Kidney (tissue), 14 donors: ENCODE measurements around the gene NUBP2. TPM values are rescaled to one million over a fixed set of nuclear protein-coding genes. Genes with fewer than 3 reads are reported as not detected.

ENCODE experiments used
- DNase-seq, 5 donors: peaks; one replicate each; pipeline ENCODE4 v3.0.0-alpha.2; 2013 to 2020
- FAIRE-seq: peaks from 2 replicates; lab custom pipeline; 2012; peaks lifted over from hg19 to GRCh38; lab: Jason Lieb, UNC
- H3K27ac ChIP-seq, 2 donors: one replicate each; pipeline ENCODE4 v1.7.0; 2013; ENCODE audit warnings: low read depth in 2 of 2, low read length in 2 of 2, inconsistent platforms in 1 of 2
- H3K27me3 ChIP-seq: one replicate; pipeline ENCODE4 v1.7.1; 2013; ENCODE audit warnings: low read length, inconsistent platforms; ENCODE audit not compliant: control insufficient read depth, insufficient read depth
- H3K36me3 ChIP-seq, 3 donors: one replicate each; pipeline versions ENCODE4 v1.7.0 to v1.7.1; 2013; ENCODE audit warnings: low read length in 3 of 3, control low read depth in 1 of 3, inconsistent platforms in 1 of 3; ENCODE audit not compliant: insufficient read depth in 3 of 3, control insufficient read depth in 2 of 3
- H3K4me1 ChIP-seq, 3 donors: one replicate each; pipeline versions ENCODE4 v1.7.0 to v1.7.1; 2013; ENCODE audit warnings: low read length in 3 of 3, inconsistent platforms in 1 of 3, low read depth in 1 of 3; ENCODE audit not compliant: control insufficient read depth in 2 of 3, insufficient read depth in 2 of 3
- H3K4me3 ChIP-seq, 3 donors: one replicate each; pipeline versions ENCODE4 v1.7.0 to v1.8.1; 2013; ENCODE audit warnings: low read length in 3 of 3, control low read depth in 1 of 3, inconsistent platforms in 1 of 3
- H3K9ac ChIP-seq, 3 donors: one replicate each; pipeline versions ENCODE4 v1.7.0 to v1.7.1; 2013; ENCODE audit warnings: low read length in 3 of 3, control low read depth in 1 of 3, inconsistent platforms in 1 of 3
- H3K9me3 ChIP-seq, 3 donors: one replicate each; pipeline versions ENCODE4 v1.7.0 to v1.7.1; 2013; ENCODE audit warnings: low read length in 3 of 3, control low read depth in 1 of 3, inconsistent platforms in 1 of 3; ENCODE audit not compliant: control insufficient read depth in 2 of 3, insufficient read depth in 1 of 3
- intact Hi-C: fragments of 100-400 bp; cut with DNase I; formaldehyde crosslinking; loops from one replicate; pipeline ENCODE4 v1.11.1; 2022
- polyA plus RNA-seq: library from polyadenylated mRNA; stranded (reverse); fragments of 350-450 nt; fragmentation: Illumina TruSeq; extraction: RNeasy Lipid Tissue Mini Kit (QIAGEN cat#74804); gene quantifications from one replicate; pipeline ENCODE4 v1.2.3, GENCODE V29; 2014; ENCODE audit warnings: low read depth, low replicate concordance; ENCODE audit not compliant: insufficient read depth
- total RNA-seq: library from RNA; stranded (reverse); fragmentation: NEBNext Ultra II Directional; extraction: Animal tissue kit (Norgen Biotek cat#: 25700); gene quantifications from one replicate; pipeline ENCODE4 v1.2.1, GENCODE V29; 2021
- TF ChIP-seq, protein P1 (sequence below): IDR thresholded peaks from 3 replicates; pipeline ENCODE4 v1.5.1; 2012; ENCODE audit warnings: mild to moderate bottlenecking, moderate library complexity, borderline replicate concordance; ENCODE audit not compliant: insufficient read depth; ENCODE audit errors: extremely low read depth
- donor health status: control.
- donor health status: control.
- donor health status: control.
- donor health status: control.
- donor health status: control.
- donor health status: DM: yes; HTN: yes; CAD: no.
- donor health status: Normal renal cell carcinoma (clear cell type).

The NUBP2 gene
- total and polyA plus RNA-seq, 2 donors from 2014 or later: 42.8 to 71.1 TPM

- no peaks in the 10 kb centered on the region for H3K4me1 ChIP-seq
- no peak overlapping the region for H3K4me3 ChIP-seq
- no peaks in the 10 kb centered on the region for H3K9me3 ChIP-seq
- no peaks in the 10 kb centered on the region for H3K36me3 ChIP-seq
- DNase-seq (peak in 1 of 5 donors; percentile 68), FAIRE-seq (no peak)
- H3K27me3 ChIP-seq: no peaks in the 10 kb centered on the region
- intact Hi-C loops: no loop called here
- TF ChIP-seq, protein P1, sequence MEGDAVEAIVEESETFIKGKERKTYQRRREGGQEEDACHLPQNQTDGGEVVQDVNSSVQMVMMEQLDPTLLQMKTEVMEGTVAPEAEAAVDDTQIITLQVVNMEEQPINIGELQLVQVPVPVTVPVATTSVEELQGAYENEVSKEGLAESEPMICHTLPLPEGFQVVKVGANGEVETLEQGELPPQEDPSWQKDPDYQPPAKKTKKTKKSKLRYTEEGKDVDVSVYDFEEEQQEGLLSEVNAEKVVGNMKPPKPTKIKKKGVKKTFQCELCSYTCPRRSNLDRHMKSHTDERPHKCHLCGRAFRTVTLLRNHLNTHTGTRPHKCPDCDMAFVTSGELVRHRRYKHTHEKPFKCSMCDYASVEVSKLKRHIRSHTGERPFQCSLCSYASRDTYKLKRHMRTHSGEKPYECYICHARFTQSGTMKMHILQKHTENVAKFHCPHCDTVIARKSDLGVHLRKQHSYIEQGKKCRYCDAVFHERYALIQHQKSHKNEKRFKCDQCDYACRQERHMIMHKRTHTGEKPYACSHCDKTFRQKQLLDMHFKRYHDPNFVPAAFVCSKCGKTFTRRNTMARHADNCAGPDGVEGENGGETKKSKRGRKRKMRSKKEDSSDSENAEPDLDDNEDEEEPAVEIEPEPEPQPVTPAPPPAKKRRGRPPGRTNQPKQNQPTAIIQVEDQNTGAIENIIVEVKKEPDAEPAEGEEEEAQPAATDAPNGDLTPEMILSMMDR: no peak
- no peak overlapping the region for H3K9ac ChIP-seq
- no peak overlapping the region for H3K27ac ChIP-seq
Measured at GRCh38 chr16:1790611-1791255, 8.0 kb downstream of the NUBP2 start.

- TF ChIP-seq, protein P1: no peak
- FAIRE-seq (no peak), DNase-seq (peak in 1 of 5 donors; percentile 66)
- H3K27ac ChIP-seq: no peak overlapping the region
- H3K4me3 ChIP-seq: no peak overlapping the region
- H3K27me3 ChIP-seq: no peaks in the 10 kb centered on the region
- no peaks in the 10 kb centered on the region for H3K36me3 ChIP-seq
- H3K9ac ChIP-seq: no peak overlapping the region
- H3K9me3 ChIP-seq: no peaks in the 10 kb centered on the region
- intact Hi-C loops: no loop called here
- no peaks in the 10 kb centered on the region for H3K4me1 ChIP-seq
Measured at GRCh38 chr16:1791256-1791942, 8.6 kb downstream of the NUBP2 start.

GRCh38 chr16:1791943-1792812 lies 9.4 kb downstream of the NUBP2 start:
- Histone ChIP-seq H3K9me3 (no peaks in the 10 kb centered on the region), H3K4me3 (no peak overlapping the region), H3K27me3 (no peaks in the 10 kb centered on the region), H3K36me3 (no peaks in the 10 kb centered on the region), H3K9ac (no peak overlapping the region), H3K4me1 (no peaks in the 10 kb centered on the region), H3K27ac (no peak overlapping the region)
- FAIRE-seq (no peak), DNase-seq (peak in 4 of 5 donors; percentile 29 to 72 (median 42))
- TF ChIP-seq, protein P1: no peak
- intact Hi-C loops: no loop called here
